AG04450 (cell line): ENCODE data around the gene NPC1. TPM values are rescaled to one million over a fixed set of nuclear protein-coding genes. Genes with fewer than 3 reads are reported as not detected.

Experiments used
- CTCF ChIA-PET: fragments of 300-600, 350-600 bp; formaldehyde crosslinking; extraction: SDS; loops from one replicate; lab custom pipeline; 2022; ENCODE audit warnings: antibody characterized with exemption, inconsistent platforms; lab: Charles Lee
- POLR2A ChIA-PET: fragments of 350-600 bp; formaldehyde crosslinking; extraction: SDS; loops from one replicate; lab custom pipeline; 2021; ENCODE audit warnings: antibody characterized with exemption, inconsistent platforms; lab: Yijun Ruan, JAX
- DNase-seq: peaks from one replicate; pipeline ENCODE4 v3.0.0-alpha.2; 2011; ENCODE audit warnings: low read depth, low spot score
- H3K27ac ChIP-seq: one replicate; pipeline ENCODE4 v1.5.1; 2012; ENCODE audit warnings: low read depth, low read length, control low read depth
- H3K27me3 ChIP-seq: one replicate; pipeline ENCODE4 v1.6.0; 2012; ENCODE audit warnings: low read length; ENCODE audit not compliant: control insufficient read depth, insufficient read depth
- H3K4me3 ChIP-seq: 2 replicates; pipeline ENCODE4 v1.5.1; 2011; ENCODE audit warnings: mild to moderate bottlenecking, low read depth, low read length, control low read depth
- H3K9me3 ChIP-seq: 2 replicates; pipeline ENCODE4 v1.5.1; 2012; ENCODE audit warnings: low read length; ENCODE audit not compliant: control insufficient read depth, insufficient read depth
- CTCF ChIP-seq: IDR thresholded peaks from 2 replicates; pipeline ENCODE4 v1.5.1; 2011; ENCODE audit warnings: low read depth, low read length, control low read depth, inconsistent platforms
- polyA plus RNA-seq: library from polyadenylated mRNA; depleted of rRNA; stranded (reverse); fragments of >200 nt; gene quantifications from 2 replicates; pipeline ENCODE4 v1.2.3, GENCODE V29; 2011

NPC1 gene
- polyA plus RNA-seq, 1 experiment: 10.8 TPM

- DNase-seq: no peak
- Histone ChIP-seq H3K27me3 (peaks cover 15% of the 10 kb centered on the region), H3K9me3 (no peaks in the 10 kb centered on the region; the same call in 1 of the 2 replicates), H3K27ac (no peak overlapping the region), H3K4me3 (peak overlapping the region; percentile 90)
- ChIA-PET CTCF (interaction anchor here (0.7 to 2.4 kb wide), 4 partner anchors 69 to 118 kb away, joined by 3 to 13 read pairs (median 4); no protein-coding TSS in a partner anchor), POLR2A (no interaction called here)
- TF ChIP-seq CTCF: no peak
These were observed 1.1 kb downstream of the NPC1 start for GRCh38 chr18:23585007-23585871.

DNA sequence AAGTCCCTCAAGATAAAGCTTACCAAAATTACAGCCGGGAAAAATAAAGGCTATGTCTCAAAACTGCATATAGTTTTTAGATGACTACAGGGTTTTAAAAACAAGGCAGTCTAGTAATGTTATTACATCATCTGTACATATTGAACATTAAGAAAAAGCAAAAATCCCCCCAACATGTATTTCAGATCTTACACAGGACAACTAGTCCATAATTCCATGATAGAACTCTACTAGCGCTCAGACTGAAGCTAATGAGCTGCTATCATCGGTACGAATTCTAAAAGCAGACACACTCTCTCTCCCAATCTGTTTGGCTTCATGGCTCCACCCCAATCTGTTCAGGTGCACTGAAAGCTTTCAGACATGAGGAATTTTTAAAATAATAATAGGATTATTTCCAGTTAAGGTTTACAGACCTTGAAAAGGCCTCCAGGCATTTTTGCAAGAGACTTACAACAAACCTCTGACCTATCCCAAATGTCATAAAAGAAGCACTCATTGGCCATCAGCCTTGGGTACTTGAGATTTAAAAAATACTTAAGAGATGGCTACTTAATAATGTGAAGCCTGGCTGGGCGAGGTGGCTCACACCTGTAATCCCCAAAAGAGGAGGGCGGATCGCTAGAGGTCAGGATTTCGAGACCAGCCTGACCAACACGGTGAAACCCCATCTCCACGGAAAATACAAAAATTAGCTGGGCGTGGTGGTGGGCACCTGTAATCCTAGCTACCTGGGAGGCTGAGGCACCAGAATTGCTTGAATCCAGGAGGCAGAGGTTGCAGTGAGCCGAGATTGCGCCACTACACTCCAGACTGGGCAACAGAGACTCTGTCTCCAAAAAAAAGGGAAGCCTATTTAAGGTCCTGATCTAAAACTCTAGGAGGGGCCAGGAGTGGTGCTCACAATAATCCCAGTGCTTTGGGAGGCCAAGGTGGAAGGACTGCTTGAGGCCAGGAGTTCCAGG lies 2.0 kb downstream of the NPC1 start:
- ChIA-PET POLR2A (no interaction called here), CTCF (interaction anchor here (1.2 to 2.4 kb wide), 2 partner anchors 68 to 86 kb away, joined by 5 to 13 read pairs; no protein-coding TSS in a partner anchor)
- Histone ChIP-seq H3K4me3 (no peak overlapping the region), H3K9me3 (no peaks in the 10 kb centered on the region; the same call in 1 of the 2 replicates), H3K27me3 (peaks cover 15% of the 10 kb centered on the region), H3K27ac (no peak overlapping the region)
- no peak for TF ChIP-seq CTCF
- DNase-seq: no peak

DNA sequence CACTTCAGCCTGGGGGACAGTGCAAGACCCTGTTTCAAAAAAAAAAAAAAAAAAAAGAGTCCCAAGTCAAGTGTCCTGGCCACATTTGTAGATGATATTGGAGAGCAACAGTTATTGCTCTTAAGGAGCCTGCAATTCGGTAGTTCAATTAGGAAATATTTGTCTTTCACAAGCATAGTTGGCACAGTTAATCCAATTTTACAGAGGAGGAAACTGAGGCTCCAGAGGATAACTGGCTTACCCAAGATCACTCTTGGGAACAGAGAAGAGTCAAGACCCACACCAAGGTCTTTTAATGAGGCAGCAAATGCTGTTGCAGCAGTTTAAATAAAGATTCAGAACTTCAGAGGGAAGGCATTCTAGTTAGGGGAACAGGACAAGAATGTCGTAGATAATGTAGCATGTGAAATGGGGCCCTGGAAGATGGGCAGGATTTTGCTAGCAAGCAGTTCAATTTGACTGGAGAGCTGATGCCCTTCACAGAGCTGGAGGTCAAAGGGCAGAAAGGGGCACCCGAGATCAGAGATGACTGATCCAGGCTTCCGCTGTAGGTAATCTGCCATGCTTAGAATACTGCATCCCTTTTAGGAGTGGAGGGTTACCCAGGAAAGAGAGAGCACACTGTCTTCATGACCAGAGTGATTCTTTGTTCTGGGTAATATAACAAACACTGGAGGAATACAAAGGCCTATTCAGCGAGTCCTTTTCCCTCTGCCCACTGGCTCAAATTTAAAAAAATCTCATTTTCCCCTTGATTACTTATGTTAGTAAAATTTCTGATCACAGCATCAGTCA lies 3.0 kb downstream of the NPC1 start:
- no peaks in the 10 kb centered on the region; the same call in 1 of the 2 replicates for H3K9me3 ChIP-seq
- ChIA-PET CTCF (interaction anchor here (0.6 kb wide), 1 partner anchor 60 kb away, joined by 3 read pairs; no protein-coding TSS in a partner anchor), POLR2A (no interaction called here)
- no peak for DNase-seq
- no peak overlapping the region for H3K27ac ChIP-seq
- TF ChIP-seq CTCF: no peak
- no peak overlapping the region for H3K4me3 ChIP-seq
- H3K27me3 ChIP-seq: peaks cover 16% of the 10 kb centered on the region

GRCh38 chr18:23580677-23581367 lies 5.5 kb downstream of the NPC1 start:
- Histone ChIP-seq H3K4me3 (no peak overlapping the region), H3K27ac (no peak overlapping the region), H3K9me3 (no peaks in the 10 kb centered on the region), H3K27me3 (peaks cover 19% of the 10 kb centered on the region)
- CTCF ChIA-PET: interaction anchor here (1.3 to 2.1 kb wide), 5 partner anchors 11 to 122 kb away, joined by 3 to 9 read pairs (median 6); no protein-coding TSS in a partner anchor
- POLR2A ChIA-PET: interaction anchor here (1.3 to 1.6 kb wide), 2 partner anchors 17 to 115 kb away, joined by 3 to 5 read pairs; no protein-coding TSS in a partner anchor
- TF ChIP-seq CTCF: no peak
- peak; percentile 58 for DNase-seq
